Measurements from ENCODE around the gene COX8A. TPM values are rescaled to one million over a fixed set of nuclear protein-coding genes. Genes with fewer than 3 reads are reported as not detected.

Gene COX8A
- total RNA-seq, 1 experiment from 2014 or later = 461 TPM

Other genes with a start within 250 kb of the COX8A start
- 2.6 and 5.2 TPM in 2 replicates for gene ZFTA, start 205.8 kb upstream of the COX8A start, total RNA-seq (2022)
- 17.1 and 21.4 TPM in 2 replicates for gene SPINDOC, start 161.2 kb upstream of the COX8A start, total RNA-seq (2022)
- gene MARK2, start 135.5 kb upstream of the COX8A start, total RNA-seq (2022) = 36.9 and 39.8 TPM in 2 replicates
- gene RCOR2, start 57.5 kb upstream of the COX8A start, total RNA-seq (2022) = 0.15 TPM in 1 of 2 replicates, not detected in the other
- gene NAA40, start 35.6 kb upstream of the COX8A start, total RNA-seq (2022) = 11.7 and 13.4 TPM in 2 replicates
- 50.9 and 56.0 TPM in 2 replicates for gene OTUB1, start 11.8 kb downstream of the COX8A start, total RNA-seq (2022)
- gene FLRT1, start 61.3 kb downstream of the COX8A start, total RNA-seq (2022) = 2.7 and 7.0 TPM in 2 replicates
- gene MACROD1, start 191.5 kb downstream of the COX8A start, total RNA-seq (2022) = 15.1 and 15.7 TPM in 2 replicates
- gene STIP1, start 211.6 kb downstream of the COX8A start, total RNA-seq (2022) = 161 and 171 TPM in 2 replicates
- gene FERMT3, start 232.1 kb downstream of the COX8A start, total RNA-seq (2022) = 0.44 and 1.0 TPM in 2 replicates